Loucy (cell line): ENCODE results near the gene CDC14A.

ENCODE experiments used
- H2AFZ ChIP-seq: fragments of 200-600 bp; sonication (generic); 2 replicates; pipeline ENCODE4 v1.6.0; 2016; ENCODE audit warnings: antibody characterized with exemption, mild to moderate bottlenecking, low read length, moderate library complexity
- H3F3A ChIP-seq: fragments of 200-600 bp; 2 replicates; pipeline ENCODE4 v1.6.0; 2016; ENCODE audit warnings: antibody characterized with exemption, low read depth, mild to moderate bottlenecking
- H3K27me3 ChIP-seq: fragments of 200-600 bp; sonication (generic); 2 replicates; pipeline ENCODE4 v1.6.1; 2014; ENCODE audit warnings: low read length, mild to moderate bottlenecking; ENCODE audit not compliant: insufficient read depth, poor library complexity, severe bottlenecking
- H3K36me3 ChIP-seq: fragments of 200-600 bp; sonication (generic); 2 replicates; pipeline ENCODE4 v1.6.1; 2016; ENCODE audit warnings: low read length; ENCODE audit not compliant: insufficient read depth
- H3K4me1 ChIP-seq: fragments of 200-600 bp; sonication (generic); 2 replicates; pipeline ENCODE4 v1.5.1; 2014; ENCODE audit warnings: low read length, mild to moderate bottlenecking; ENCODE audit not compliant: insufficient read depth, poor library complexity, severe bottlenecking
- H3K4me2 ChIP-seq: fragments of 200-600 bp; sonication (generic); 2 replicates; pipeline ENCODE4 v1.6.0; 2014; ENCODE audit warnings: antibody characterized with exemption, low read length, low read depth, mild to moderate bottlenecking; ENCODE audit not compliant: poor library complexity, severe bottlenecking
- H3K4me3 ChIP-seq: fragments of 200-600 bp; sonication (generic); 2 replicates; pipeline ENCODE4 v1.5.1; 2014; ENCODE audit warnings: low read length, mild to moderate bottlenecking, mixed read lengths; ENCODE audit not compliant: poor library complexity, severe bottlenecking
- H3K79me2 ChIP-seq: fragments of 200-600 bp; sonication (generic); 2 replicates; pipeline ENCODE4 v1.6.1; 2014; ENCODE audit warnings: low read length; ENCODE audit not compliant: insufficient read depth
- H3K9ac ChIP-seq: fragments of 200-600 bp; sonication (generic); 2 replicates; pipeline ENCODE4 v1.6.0; 2014; ENCODE audit warnings: mild to moderate bottlenecking, low read depth, low read length, moderate library complexity; ENCODE audit not compliant: poor library complexity, severe bottlenecking
- H3K9me2 ChIP-seq: fragments of 200-600 bp; sonication (generic); replicated peaks from 2 replicates; pipeline ENCODE4 v1.6.1; 2016; ENCODE audit warnings: low read depth, low read length, mixed read lengths
- H3K9me3 ChIP-seq: fragments of 200-600 bp; sonication (generic); 2 replicates; pipeline ENCODE4 v1.6.1; 2014; ENCODE audit warnings: mild to moderate bottlenecking, antibody characterized with exemption, low read length, low read depth; ENCODE audit not compliant: insufficient read depth
- H4K20me1 ChIP-seq: fragments of 200-600 bp; sonication (generic); 2 replicates; pipeline ENCODE4 v1.6.0; 2014; ENCODE audit warnings: antibody characterized with exemption, low read length, mild to moderate bottlenecking; ENCODE audit not compliant: insufficient read depth, poor library complexity, severe bottlenecking
- CTCF ChIP-seq: fragments of 200-600 bp; sonication (generic); conservative IDR thresholded peaks from 2 replicates; pipeline ENCODE4 v1.5.1; 2014; ENCODE audit warnings: mild to moderate bottlenecking, antibody characterized with exemption, low read length
- EZH2phosphoT487 ChIP-seq: fragments of 200-600 bp; IDR thresholded peaks from 2 replicates; pipeline ENCODE4 v1.6.1; 2018; ENCODE audit warnings: antibody characterized with exemption, mild to moderate bottlenecking, moderate library complexity, borderline replicate concordance

The CDC14A gene

GRCh38 chr1:100316622-100317021, 35.7 kb upstream of the CDC14A start:
- Histone ChIP-seq H3K27me3 (no peaks in the 10 kb centered on the region), H4K20me1 (no peaks in the 10 kb centered on the region), H3F3A (no peaks in the 10 kb centered on the region), H3K4me2 (no peak overlapping the region), H3K4me1 (no peaks in the 10 kb centered on the region), H3K4me3 (no peak overlapping the region), H3K9ac (no peak overlapping the region), H2AFZ (no peak overlapping the region), H3K36me3 (no peaks in the 10 kb centered on the region), H3K9me3 (peaks cover 11% of the 10 kb centered on the region; the same call in 1 of the 2 replicates), H3K79me2 (no peaks in the 10 kb centered on the region), H3K9me2 (no peaks in the 10 kb centered on the region)
- no peak for TF ChIP-seq CTCF
- no peak for TF ChIP-seq EZH2phosphoT487

GRCh38 chr1:100320311-100321099, 31.8 kb upstream of the CDC14A start:
- no peak overlapping the region for H2AFZ ChIP-seq
- no peaks in the 10 kb centered on the region for H3K79me2 ChIP-seq
- no peaks in the 10 kb centered on the region for H3K4me1 ChIP-seq
- H3K36me3 ChIP-seq, result no peaks in the 10 kb centered on the region
- H3K4me3 ChIP-seq, result no peak overlapping the region
- TF ChIP-seq EZH2phosphoT487, result no peak
- TF ChIP-seq CTCF, result no peak
- H3K9ac ChIP-seq, result no peak overlapping the region
- peaks cover 11% of the 10 kb centered on the region; the same call in 1 of the 2 replicates for H3K9me3 ChIP-seq
- no peaks in the 10 kb centered on the region for H3K9me2 ChIP-seq
- no peaks in the 10 kb centered on the region for H4K20me1 ChIP-seq
- no peaks in the 10 kb centered on the region for H3F3A ChIP-seq
- H3K27me3 ChIP-seq, result no peaks in the 10 kb centered on the region
- H3K4me2 ChIP-seq, result no peak overlapping the region

GRCh38 chr1:100321100-100321493, 31.2 kb upstream of the CDC14A start:
- Histone ChIP-seq H3K4me1 (no peaks in the 10 kb centered on the region), H3K9ac (no peak overlapping the region), H3F3A (no peaks in the 10 kb centered on the region), H3K4me3 (no peak overlapping the region), H3K9me3 (peaks cover 6% of the 10 kb centered on the region; the same call in 1 of the 2 replicates), H3K27me3 (no peaks in the 10 kb centered on the region), H3K79me2 (no peaks in the 10 kb centered on the region), H3K4me2 (no peak overlapping the region), H2AFZ (no peak overlapping the region), H3K36me3 (no peaks in the 10 kb centered on the region), H3K9me2 (no peaks in the 10 kb centered on the region), H4K20me1 (no peaks in the 10 kb centered on the region)
- no peak for TF ChIP-seq CTCF
- TF ChIP-seq EZH2phosphoT487, result no peak
